Spleen (tissue), 11 donors: ENCODE results near the gene ZNF580. TPM values are rescaled to one million over a fixed set of nuclear protein-coding genes. Genes with fewer than 3 reads are reported as not detected.

Experiments used
- DNase-seq: peaks from one replicate; pipeline ENCODE4 v3.0.0-alpha.2; 2020
- H3K27ac ChIP-seq, 8 donors: fragments of 200-600 bp; sonication (generic) in 7 of 8; 1 replicate in 4 of 8; 2 replicates in 4 of 8; pipeline versions ENCODE4 v1.5.0 to v1.8.0; 2016 to 2021; ENCODE audit warnings: inconsistent platforms in 4 of 8, mild to moderate bottlenecking in 4 of 8, moderate library complexity in 1 of 8
- H3K27me3 ChIP-seq, 7 donors: fragments of 200-600 bp; sonication (generic) in 6 of 7; replicated peaks in 1 of 7; 1 replicate in 4 of 7; 2 replicates in 3 of 7; pipeline versions ENCODE4 v1.5.0 to v1.8.0; 2016 to 2021; ENCODE audit warnings: inconsistent platforms in 3 of 7, mild to moderate bottlenecking in 1 of 7
- H3K36me3 ChIP-seq, 6 donors: fragments of 200-600 bp; sonication (generic) in 5 of 6; 1 replicate in 4 of 6; 2 replicates in 2 of 6; pipeline versions ENCODE4 v1.5.0 to v1.8.0; 2016 to 2021; ENCODE audit warnings: inconsistent platforms in 2 of 6
- H3K4me1 ChIP-seq, 6 donors: fragments of 200-600 bp; sonication (generic) in 5 of 6; 1 replicate in 3 of 6; 2 replicates in 3 of 6; pipeline versions ENCODE4 v1.5.0 to v1.8.0; 2016 to 2021; ENCODE audit warnings: inconsistent platforms in 3 of 6
- H3K4me3 ChIP-seq, 8 donors: fragments of 200-600 bp; sonication (generic) in 7 of 8; 1 replicate in 4 of 8; 2 replicates in 4 of 8; pipeline versions ENCODE4 v1.5.0 to v1.8.0; 2016 to 2021; ENCODE audit warnings: inconsistent platforms in 4 of 8, mild to moderate bottlenecking in 4 of 8, moderate library complexity in 2 of 8
- H3K9me3 ChIP-seq, 8 donors: fragments of 200-600 bp; sonication (generic) in 7 of 8; 1 replicate in 4 of 8; 2 replicates in 4 of 8; pipeline versions ENCODE4 v1.5.0 to v1.8.0; 2016 to 2021; ENCODE audit warnings: inconsistent platforms in 4 of 8
- CTCF ChIP-seq, 11 experiments: fragments of 200-600 bp in 7 of 11; fragments of 450-650 bp in 4 of 11; sonication (generic) in 4 of 11; IDR thresholded peaks in 8 of 11; conservative IDR thresholded peaks in 3 of 11; 1 replicate in 7 of 11; 2 replicates in 4 of 11; pipeline versions ENCODE4 v1.4.0 to v1.8.0; 2016 to 2021; ENCODE audit warnings: antibody characterized with exemption in 11 of 11, inconsistent platforms in 4 of 11, mild to moderate bottlenecking in 1 of 11
- POLR2A ChIP-seq, 3 donors: fragments of 450-650 bp; IDR thresholded peaks; one replicate each; pipeline ENCODE4 v1.5.1; 2017; ENCODE audit warnings: antibody characterized with exemption in 3 of 3, mild to moderate bottlenecking in 1 of 3
- POLR2AphosphoS5 ChIP-seq, 3 donors: sonication (generic); formaldehyde crosslinking; IDR thresholded peaks; one replicate each; pipeline ENCODE4 v1.5.1; 2017; ENCODE audit warnings: antibody characterized with exemption in 3 of 3
- WGBS, 5 donors: extraction: QIAGEN DNeasy Blood & Tissue Kit in 3 of 5; methylation state at CpG; one replicate each; pipeline versions ENCODE4 v1.1.5 to v1.1.7; 2013 to 2018; 5-methylcytosine and 5-hydroxymethylcytosine counted together
- intact Hi-C: fragments of 100-400 bp; cut with DNase I; formaldehyde crosslinking; loops from one replicate; pipeline ENCODE4 v1.15.0; 2023; ENCODE audit warnings: low total_unique reads
- polyA plus RNA-seq, 3 donors: library from polyadenylated mRNA; stranded (reverse); fragments of 200-250 nt; gene quantifications; one replicate each; pipeline ENCODE4 v1.2.1, GENCODE V29; 2013
- total RNA-seq, 7 donors: library from RNA; depleted of rRNA in 3 of 7; stranded (reverse); fragments of >200 nt in 3 of 7; fragmentation: NEBNext Ultra II Directional in 4 of 7; extraction: Animal tissue kit (Norgen Biotek cat#: 25700) in 4 of 7; gene quantifications; one replicate each; pipeline versions ENCODE4 v1.1.0 to v1.2.1, GENCODE V29; 2016 to 2021
- donor health status: healthy with polysubstance abuse.
- donor health status: DM: no; HTN: no; CAD: no; lungs with moderate emphysema.
- donor health status: DM: no; HTN: no; CAD: no.
- donor health status: Bipolar disorder and iron deficiency.
- donor health status: healthy.
- donor health status: DM: no; HTN: no; CAD: no.
- donor health status: DM: yes; HTN: yes; CAD: no.

ZNF580 gene
- total and polyA plus RNA-seq, 10 donors, result 18.9 to 58.7 (median 32.5) TPM

GRCh38 chr19:55679343-55680257 is 38.8 kb downstream of the ZNF580 start:
- no peak for DNase-seq
- peak overlapping the region in 5 of 8 donors; percentile 12 to 99 (median 96) for H3K27ac ChIP-seq
- no peaks in the 10 kb centered on the region for H3K9me3 ChIP-seq
- H3K4me3 ChIP-seq, result peak overlapping the region in 1 of 8 donors; percentile 98
- peaks cover 0 to 80% (median 63%) of the 10 kb centered on the region in 6 donors for H3K36me3 ChIP-seq
- intact Hi-C loops, result no loop called here
- H3K27me3 ChIP-seq, result no peaks in the 10 kb centered on the region
- WGBS, 5 donors, result 73 to 87% (median 82%) methylated on average over 13 to 24 of the region's 24 CpGs
- TF ChIP-seq CTCF (IDR thresholded peaks at IDR 0.05 in 8 of 11, conservative IDR thresholded peaks at IDR 0.05 in 3 of 11) (no peak), POLR2A (IDR thresholded peaks at IDR 0.05) (no peak), POLR2AphosphoS5 (IDR thresholded peaks at IDR 0.05) (peak in 1 of 3 donors; percentile 42)
- peaks cover 54 to 92% (median 74%) of the 10 kb centered on the region in 6 donors for H3K4me1 ChIP-seq

GRCh38 chr19:55680339-55681130 is 39.7 kb downstream of the ZNF580 start:
- WGBS, 5 donors, result 89 to 96% (median 93%) methylated on average over 13 to 20 of the region's 20 CpGs
- Histone ChIP-seq H3K27ac (peak overlapping the region in 4 of 8 donors; percentile 15 to 99 (median 97)), H3K4me1 (peaks cover 53 to 95% (median 70%) of the 10 kb centered on the region in 6 donors), H3K36me3 (peaks cover 0 to 89% (median 70%) of the 10 kb centered on the region in 6 donors), H3K9me3 (no peaks in the 10 kb centered on the region), H3K27me3 (no peaks in the 10 kb centered on the region), H3K4me3 (no peak overlapping the region)
- peak in 1 of 3 donors; percentile 1 for TF ChIP-seq POLR2AphosphoS5 (IDR thresholded peaks at IDR 0.05)
- no peak for TF ChIP-seq POLR2A (IDR thresholded peaks at IDR 0.05)
- intact Hi-C loops, result no loop called here
- DNase-seq, result no peak

DNA sequence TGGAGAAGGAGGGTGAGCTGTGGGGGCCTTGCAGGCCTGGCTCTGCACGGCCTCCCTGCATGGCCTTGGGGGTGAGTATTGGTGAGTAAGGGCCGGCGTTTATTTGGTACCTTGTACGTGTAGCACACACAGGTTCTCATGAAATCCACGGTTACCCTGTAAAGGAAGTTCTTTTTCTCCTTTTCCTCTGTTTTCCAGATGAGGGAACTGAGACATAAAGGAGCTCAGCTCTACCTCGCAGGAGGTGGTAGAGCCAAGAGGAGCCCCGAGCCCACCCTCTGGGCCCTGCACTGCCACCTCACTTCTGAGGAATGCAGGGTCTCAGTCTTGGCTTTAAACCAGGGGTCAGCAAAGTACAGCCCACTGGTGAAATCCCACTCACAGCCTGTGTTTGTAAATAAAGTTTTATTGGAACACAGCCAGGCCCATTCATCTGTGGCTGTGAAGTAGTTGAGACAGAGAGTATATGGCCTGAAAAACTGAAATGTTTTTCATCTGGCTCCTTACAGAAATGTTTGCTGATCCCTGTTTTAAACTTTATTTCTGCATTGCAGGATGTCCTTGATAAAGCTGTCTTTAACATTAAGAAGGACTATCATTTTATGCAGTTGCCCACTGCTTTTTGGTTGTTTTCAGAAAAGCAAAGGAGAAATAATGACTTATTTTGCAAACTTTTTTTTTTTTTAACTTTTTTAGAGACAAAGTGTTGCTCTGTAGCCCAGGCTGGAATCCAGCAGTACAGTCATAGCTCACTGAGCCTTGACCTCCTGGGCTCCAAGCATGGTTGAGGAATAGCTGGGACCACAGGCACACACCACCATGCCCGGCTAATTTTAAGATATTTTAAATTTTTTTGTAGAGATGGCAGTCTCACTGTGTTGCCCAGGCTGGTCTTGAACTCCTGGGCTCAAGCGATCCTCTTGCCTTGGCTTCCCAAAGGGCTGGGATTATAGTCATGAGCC is 40.6 kb downstream of the ZNF580 start:
- no peak overlapping the region for H3K4me3 ChIP-seq
- H3K36me3 ChIP-seq, result peaks cover 0 to 98% (median 79%) of the 10 kb centered on the region in 6 donors
- TF ChIP-seq POLR2A (IDR thresholded peaks at IDR 0.05) (no peak), CTCF (IDR thresholded peaks at IDR 0.05 in 8 of 11, conservative IDR thresholded peaks at IDR 0.05 in 3 of 11) (no peak), POLR2AphosphoS5 (IDR thresholded peaks at IDR 0.05) (no peak)
- peaks cover 46 to 95% (median 68%) of the 10 kb centered on the region in 6 donors for H3K4me1 ChIP-seq
- peak overlapping the region in 2 of 8 donors; percentile 98 to 99 for H3K27ac ChIP-seq
- intact Hi-C loops, result no loop called here
- 75 to 89% (median 84%) methylated on average over 9 of the region's 9 CpGs for WGBS, 5 donors
- H3K9me3 ChIP-seq, result no peaks in the 10 kb centered on the region
- H3K27me3 ChIP-seq, result no peaks in the 10 kb centered on the region
- DNase-seq, result no peak
